ENCODE results near the gene GCNT1.

Gene GCNT1

DNA sequence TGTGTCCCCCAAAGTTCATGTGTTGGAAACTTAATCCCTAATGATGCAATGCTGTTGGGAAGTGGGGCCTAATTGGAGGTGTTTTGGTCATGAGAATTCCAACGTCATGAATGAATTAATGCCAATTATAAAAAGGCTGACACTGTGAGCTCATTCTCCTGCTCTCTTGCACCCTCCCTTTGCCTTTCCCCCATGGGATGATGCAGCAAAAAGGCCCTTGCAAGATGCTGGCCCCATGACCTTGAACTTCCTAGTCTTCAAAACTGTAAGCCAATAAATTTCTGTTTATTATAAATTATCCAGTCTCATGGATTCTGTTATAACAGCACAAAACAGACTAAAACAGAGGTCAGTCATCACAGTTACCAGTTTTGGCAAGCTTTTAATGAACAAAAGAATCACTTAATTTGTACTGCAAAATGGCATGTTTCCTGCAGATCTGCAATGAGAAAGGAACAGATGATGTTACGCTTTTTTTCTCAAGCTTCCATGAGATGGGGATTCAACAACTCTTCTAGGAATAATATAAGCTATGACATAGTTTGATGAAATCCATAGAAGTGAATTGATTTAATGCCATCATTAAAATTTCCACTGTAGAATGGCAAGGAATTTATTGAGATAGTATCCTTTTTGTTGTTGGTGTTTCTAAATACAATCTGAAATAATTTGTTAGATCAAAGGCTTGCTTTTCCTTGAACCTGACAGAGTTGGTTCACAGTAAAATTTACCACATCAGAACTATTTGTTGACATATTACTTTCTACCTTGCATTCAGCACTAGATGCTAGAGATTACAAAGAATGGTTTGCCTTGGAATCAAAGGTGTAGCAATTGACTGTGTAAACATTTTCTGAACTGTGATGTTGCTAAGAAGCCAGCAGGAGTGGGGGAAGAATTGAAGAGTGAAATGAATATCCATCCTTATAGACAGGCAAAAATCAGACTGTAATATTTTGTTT is 35.5 kb upstream of the GCNT1 start:
- no peak for DNase-seq (ENCODE audit: low spot score)
- H3K23ac ChIP-seq (ENCODE audit: low read depth, low read length, poor library complexity) = no peak overlapping the region

DNA sequence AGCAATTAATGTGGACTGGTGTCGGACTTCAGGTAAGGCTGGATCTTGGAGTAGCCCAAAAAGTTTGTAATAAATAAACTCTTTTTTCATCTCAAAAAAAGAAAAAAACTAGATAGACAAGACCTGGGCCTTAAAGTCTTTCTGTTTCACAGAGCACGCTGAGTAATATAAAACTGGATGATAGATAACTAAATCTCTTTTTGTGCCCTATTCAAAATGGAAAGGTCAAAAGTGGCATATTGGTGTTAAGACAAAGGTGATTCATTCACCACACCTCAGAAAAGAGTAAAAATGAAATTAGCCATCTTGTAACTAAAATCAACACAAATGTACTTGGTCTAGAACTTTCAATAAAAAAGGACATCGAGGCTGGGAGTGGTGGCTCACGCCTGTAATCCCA is 34.5 kb upstream of the GCNT1 start:
- DNase-seq (ENCODE audit: low spot score) = no peak
- Histone ChIP-seq H3K4ac (ENCODE audit: low read length) (no peak overlapping the region), H4K91ac (ENCODE audit: low read depth, low read length, poor library complexity) (no peak overlapping the region), H3K4me3 (ENCODE audit: low read length in 2 of 2) (no peak overlapping the region), H3K4me1 (ENCODE audit: control insufficient read depth in 2 of 2, insufficient read depth in 1 of 2, low read depth in 1 of 2, low read length in 2 of 2) (no peaks in the 10 kb centered on the region), H3K27me3 (ENCODE audit: control insufficient read depth in 3 of 3, insufficient read depth in 3 of 3, low read depth in 1 of 3, low read length in 3 of 3) (no peaks in the 10 kb centered on the region), H2BK12ac (ENCODE audit: low read length) (no peak overlapping the region), H3K4me2 (ENCODE audit: insufficient read depth, low read length, poor library complexity, severe bottlenecking) (no peak overlapping the region), H3K9me3 (replicated peaks in 1 of 2; ENCODE audit: control insufficient read depth in 2 of 2, insufficient read depth in 1 of 2, low read depth in 1 of 2, low read length in 2 of 2) (no peaks in the 10 kb centered on the region), H3K14ac (ENCODE audit: low read length) (no peak overlapping the region), H3K23ac (ENCODE audit: low read depth, low read length, poor library complexity) (no peak overlapping the region), H2AFZ (ENCODE audit: low read length) (no peak overlapping the region), H3K9ac (ENCODE audit: low read depth, low read length, poor library complexity) (no peak overlapping the region), H2BK5ac (ENCODE audit: low read length) (no peak overlapping the region), H4K8ac (ENCODE audit: low read depth, low read length) (no peak overlapping the region), H3K36me3 (replicated peaks in 1 of 2; ENCODE audit: control insufficient read depth in 2 of 2, insufficient read depth in 2 of 2, low read length in 2 of 2) (no peaks in the 10 kb centered on the region), H2BK120ac (ENCODE audit: low read depth, low read length) (no peak overlapping the region), H3K27ac (replicated peaks; ENCODE audit: low read length) (no peak overlapping the region), H3K79me1 (ENCODE audit: low read depth, low read length) (no peaks in the 10 kb centered on the region), H2BK15ac (ENCODE audit: low read length) (no peak overlapping the region), H2AK5ac (ENCODE audit: low read depth, low read length) (no peak overlapping the region), H3K18ac (ENCODE audit: low read length) (no peak overlapping the region)
- WGBS, 2 donors (ENCODE audit: extremely low coverage in 2 of 2, insufficient read length in 2 of 2, insufficient replicate concordance in 1 of 2) = no CpG with 5 or more reads among the region's 4 CpGs

More for the DNA sequence above, 35.5 kb upstream of the GCNT1 start:
- Histone ChIP-seq H3K9ac (ENCODE audit: low read depth, low read length, poor library complexity) (no peak overlapping the region), H3K9me3 (replicated peaks in 1 of 2; ENCODE audit: control insufficient read depth in 2 of 2, insufficient read depth in 1 of 2, low read depth in 1 of 2, low read length in 2 of 2) (no peaks in the 10 kb centered on the region), H2AK5ac (ENCODE audit: low read depth, low read length) (no peak overlapping the region), H4K8ac (ENCODE audit: low read depth, low read length) (no peak overlapping the region), H3K27me3 (ENCODE audit: control insufficient read depth in 3 of 3, insufficient read depth in 3 of 3, low read depth in 1 of 3, low read length in 3 of 3) (no peaks in the 10 kb centered on the region), H2BK12ac (ENCODE audit: low read length) (no peak overlapping the region), H3K18ac (ENCODE audit: low read length) (no peak overlapping the region), H3K14ac (ENCODE audit: low read length) (no peak overlapping the region), H3K4me2 (ENCODE audit: insufficient read depth, low read length, poor library complexity, severe bottlenecking) (no peak overlapping the region), H2BK15ac (ENCODE audit: low read length) (no peak overlapping the region), H3K4me1 (ENCODE audit: control insufficient read depth in 2 of 2, insufficient read depth in 1 of 2, low read depth in 1 of 2, low read length in 2 of 2) (no peaks in the 10 kb centered on the region), H3K27ac (replicated peaks; ENCODE audit: low read length) (no peak overlapping the region), H3K4me3 (ENCODE audit: low read length in 2 of 2) (no peak overlapping the region), H3K79me1 (ENCODE audit: low read depth, low read length) (no peaks in the 10 kb centered on the region), H3K4ac (ENCODE audit: low read length) (no peak overlapping the region), H4K91ac (ENCODE audit: low read depth, low read length, poor library complexity) (no peak overlapping the region), H3K36me3 (replicated peaks in 1 of 2; ENCODE audit: control insufficient read depth in 2 of 2, insufficient read depth in 2 of 2, low read length in 2 of 2) (no peaks in the 10 kb centered on the region), H2BK120ac (ENCODE audit: low read depth, low read length) (no peak overlapping the region), H2AFZ (ENCODE audit: low read length) (no peak overlapping the region), H2BK5ac (ENCODE audit: low read length) (no peak overlapping the region)
- no CpG with 5 or more reads among the region's 2 CpGs for WGBS, 2 donors (ENCODE audit: extremely low coverage in 2 of 2, insufficient read length in 2 of 2, insufficient replicate concordance in 1 of 2)

GRCh38 chr9:76425677-76426453 is 33.1 kb upstream of the GCNT1 start:
- H4K91ac ChIP-seq (ENCODE audit: low read depth, low read length, poor library complexity) = no peak overlapping the region
- H3K9ac ChIP-seq (ENCODE audit: low read depth, low read length, poor library complexity) = no peak overlapping the region
- no peaks in the 10 kb centered on the region for H3K27me3 ChIP-seq (ENCODE audit: control insufficient read depth in 3 of 3, insufficient read depth in 3 of 3, low read depth in 1 of 3, low read length in 3 of 3)
- no peak overlapping the region for H2BK120ac ChIP-seq (ENCODE audit: low read depth, low read length)
- H4K8ac ChIP-seq (ENCODE audit: low read depth, low read length) = no peak overlapping the region
- H2BK5ac ChIP-seq (ENCODE audit: low read length) = no peak overlapping the region
- no peak for DNase-seq (ENCODE audit: low spot score)
- no peak overlapping the region for H2AK5ac ChIP-seq (ENCODE audit: low read depth, low read length)
- H2BK12ac ChIP-seq (ENCODE audit: low read length) = no peak overlapping the region
- no peaks in the 10 kb centered on the region for H3K9me3 ChIP-seq (replicated peaks in 1 of 2; ENCODE audit: control insufficient read depth in 2 of 2, insufficient read depth in 1 of 2, low read depth in 1 of 2, low read length in 2 of 2)
- H3K36me3 ChIP-seq (replicated peaks in 1 of 2; ENCODE audit: control insufficient read depth in 2 of 2, insufficient read depth in 2 of 2, low read length in 2 of 2) = no peaks in the 10 kb centered on the region
- no peaks in the 10 kb centered on the region for H3K4me1 ChIP-seq (ENCODE audit: control insufficient read depth in 2 of 2, insufficient read depth in 1 of 2, low read depth in 1 of 2, low read length in 2 of 2)
- H3K79me1 ChIP-seq (ENCODE audit: low read depth, low read length) = no peaks in the 10 kb centered on the region
- no peak overlapping the region for H3K4ac ChIP-seq (ENCODE audit: low read length)
- H3K27ac ChIP-seq (replicated peaks; ENCODE audit: low read length) = no peak overlapping the region
- no peak overlapping the region for H3K4me3 ChIP-seq (ENCODE audit: low read length in 2 of 2)
- no peak overlapping the region for H2AFZ ChIP-seq (ENCODE audit: low read length)
- H3K23ac ChIP-seq (ENCODE audit: low read depth, low read length, poor library complexity) = no peak overlapping the region
- no peak overlapping the region for H3K14ac ChIP-seq (ENCODE audit: low read length)
- H3K18ac ChIP-seq (ENCODE audit: low read length) = no peak overlapping the region
- no peak overlapping the region for H2BK15ac ChIP-seq (ENCODE audit: low read length)
- no CpG with 5 or more reads among the region's 8 CpGs for WGBS, 2 donors (ENCODE audit: extremely low coverage in 2 of 2, insufficient read length in 2 of 2, insufficient replicate concordance in 1 of 2)
- no peak overlapping the region for H3K4me2 ChIP-seq (ENCODE audit: insufficient read depth, low read length, poor library complexity, severe bottlenecking)

DNA sequence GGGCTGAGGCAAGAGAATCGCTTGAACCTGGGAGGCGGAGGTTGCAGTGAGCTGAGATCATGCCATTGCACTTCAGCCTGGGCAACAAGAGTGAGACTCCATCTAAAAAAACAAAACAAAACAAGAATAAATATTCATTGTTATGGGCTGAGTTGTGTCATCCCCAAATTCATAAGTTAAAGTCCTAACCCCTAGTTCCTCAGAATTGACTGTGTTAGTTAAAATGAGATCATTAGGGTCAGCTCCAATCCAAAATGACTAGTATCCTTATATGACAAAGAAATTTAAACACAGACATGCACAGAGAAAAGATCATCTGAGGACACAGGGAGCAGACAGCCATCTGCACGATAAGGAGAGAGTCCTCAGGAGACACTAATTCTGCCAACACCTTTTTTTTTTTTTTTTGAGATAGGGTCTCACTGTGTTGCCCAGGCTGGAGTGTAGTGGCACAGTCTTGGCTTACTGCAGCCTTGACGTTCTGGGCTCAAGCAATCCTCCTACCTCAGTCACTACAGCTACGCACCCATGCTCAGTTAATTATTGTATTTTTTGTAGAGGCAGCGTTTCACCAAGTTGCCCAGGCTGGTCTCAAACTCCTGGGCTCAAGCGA is 32.1 kb upstream of the GCNT1 start:
- Histone ChIP-seq H3K4me2 (ENCODE audit: insufficient read depth, low read length, poor library complexity, severe bottlenecking) (no peak overlapping the region), H2BK5ac (ENCODE audit: low read length) (no peak overlapping the region), H3K79me1 (ENCODE audit: low read depth, low read length) (no peaks in the 10 kb centered on the region), H3K36me3 (replicated peaks in 1 of 2; ENCODE audit: control insufficient read depth in 2 of 2, insufficient read depth in 2 of 2, low read length in 2 of 2) (no peaks in the 10 kb centered on the region), H2BK120ac (ENCODE audit: low read depth, low read length) (no peak overlapping the region), H4K8ac (ENCODE audit: low read depth, low read length) (no peak overlapping the region), H2BK12ac (ENCODE audit: low read length) (no peak overlapping the region), H2AFZ (ENCODE audit: low read length) (no peak overlapping the region), H3K14ac (ENCODE audit: low read length) (no peak overlapping the region), H2BK15ac (ENCODE audit: low read length) (no peak overlapping the region), H3K4me1 (ENCODE audit: control insufficient read depth in 2 of 2, insufficient read depth in 1 of 2, low read depth in 1 of 2, low read length in 2 of 2) (peaks cover 0 to 6% of the 10 kb centered on the region in 2 donors), H3K4ac (ENCODE audit: low read length) (no peak overlapping the region), H3K27ac (replicated peaks; ENCODE audit: low read length) (no peak overlapping the region), H4K91ac (ENCODE audit: low read depth, low read length, poor library complexity) (no peak overlapping the region), H3K9me3 (replicated peaks in 1 of 2; ENCODE audit: control insufficient read depth in 2 of 2, insufficient read depth in 1 of 2, low read depth in 1 of 2, low read length in 2 of 2) (no peaks in the 10 kb centered on the region), H3K18ac (ENCODE audit: low read length) (no peak overlapping the region), H3K4me3 (ENCODE audit: low read length in 2 of 2) (no peak overlapping the region), H3K23ac (ENCODE audit: low read depth, low read length, poor library complexity) (no peak overlapping the region), H3K27me3 (ENCODE audit: control insufficient read depth in 3 of 3, insufficient read depth in 3 of 3, low read depth in 1 of 3, low read length in 3 of 3) (no peaks in the 10 kb centered on the region), H2AK5ac (ENCODE audit: low read depth, low read length) (no peak overlapping the region), H3K9ac (ENCODE audit: low read depth, low read length, poor library complexity) (no peak overlapping the region)
- no CpG with 5 or more reads among the region's 7 CpGs for WGBS, 2 donors (ENCODE audit: extremely low coverage in 2 of 2, insufficient read length in 2 of 2, insufficient replicate concordance in 1 of 2)
- no peak for DNase-seq (ENCODE audit: low spot score)

Measured in neuronal stem cell (in vitro differentiated cells).